ENCODE results near the gene ABCA5. TPM values are rescaled to one million over a fixed set of nuclear protein-coding genes. Genes with fewer than 3 reads are reported as not detected.

ABCA5 gene
- total and polyA plus RNA-seq, 10 of the 15 experiments (the other 5 are each of a cell fraction or from before 2014, with no cell fraction given) = 11.8 to 31.1 (median 18.1) TPM

DNA sequence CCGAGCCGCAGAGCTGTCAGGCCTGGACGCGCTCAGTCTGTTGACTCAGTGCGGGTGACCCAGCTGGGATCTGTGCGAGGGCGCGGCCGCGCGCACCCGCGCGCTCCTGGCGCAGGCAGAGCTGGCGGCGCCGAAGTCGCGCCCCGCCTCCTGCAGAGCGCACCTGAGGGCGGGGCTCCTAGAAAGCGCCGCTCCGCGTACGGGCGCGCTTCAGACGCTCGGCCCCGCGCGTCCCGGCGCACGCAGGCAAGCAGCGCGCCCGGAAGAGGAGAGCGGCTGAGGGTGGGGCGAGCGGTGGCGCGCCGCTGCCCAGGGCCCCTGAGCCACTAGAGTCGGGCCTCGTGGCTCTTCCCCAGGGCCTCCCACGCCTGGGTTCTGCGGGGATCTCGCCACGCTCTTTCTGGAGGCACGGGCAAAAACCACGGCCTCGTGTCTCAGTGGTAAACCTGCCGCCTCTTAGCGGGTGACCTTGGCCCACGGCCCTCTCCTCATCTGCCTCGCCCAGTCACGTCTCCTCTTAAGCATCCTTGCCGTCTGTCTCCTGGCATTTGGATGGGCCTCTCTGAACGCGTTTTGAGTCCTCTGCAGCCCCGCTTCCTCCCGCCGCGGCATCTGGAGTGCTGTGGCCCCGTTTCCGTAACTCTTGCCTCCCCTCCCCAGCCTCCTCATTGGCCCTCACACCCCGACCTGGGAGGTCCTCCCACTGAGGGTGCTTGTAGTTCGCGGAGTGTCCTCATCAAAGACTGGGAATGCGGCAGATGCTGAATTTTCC is at the start of gene ABCA5 (continued):
- TF ChIP-seq ZNF274 (IDR thresholded peaks at IDR 0.05; ENCODE audit: insufficient read depth, insufficient read length) = no peak
- TF ChIP-seq ETV6 (conservative IDR thresholded peaks at IDR 0.05 in 1 of 2, IDR thresholded peaks at IDR 0.05 in 1 of 2; ENCODE audit: borderline replicate concordance in 1 of 2, low read depth in 1 of 2) = no peak
- TF ChIP-seq, protein P1, sequence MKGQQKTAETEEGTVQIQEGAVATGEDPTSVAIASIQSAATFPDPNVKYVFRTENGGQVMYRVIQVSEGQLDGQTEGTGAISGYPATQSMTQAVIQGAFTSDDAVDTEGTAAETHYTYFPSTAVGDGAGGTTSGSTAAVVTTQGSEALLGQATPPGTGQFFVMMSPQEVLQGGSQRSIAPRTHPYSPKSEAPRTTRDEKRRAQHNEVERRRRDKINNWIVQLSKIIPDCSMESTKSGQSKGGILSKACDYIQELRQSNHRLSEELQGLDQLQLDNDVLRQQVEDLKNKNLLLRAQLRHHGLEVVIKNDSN (IDR thresholded peaks at IDR 0.05; ENCODE audit: borderline replicate concordance, extremely low read length, insufficient read depth, low read depth, low read length) = peak; percentile 2
- TF ChIP-seq JUND (IDR thresholded peaks at IDR 0.05; ENCODE audit: low read depth, low read length) = no peak
- no peak for TF ChIP-seq SMC3 (IDR thresholded peaks at IDR 0.05; ENCODE audit: borderline replicate concordance, low read length)
- TF ChIP-seq, protein P2, sequence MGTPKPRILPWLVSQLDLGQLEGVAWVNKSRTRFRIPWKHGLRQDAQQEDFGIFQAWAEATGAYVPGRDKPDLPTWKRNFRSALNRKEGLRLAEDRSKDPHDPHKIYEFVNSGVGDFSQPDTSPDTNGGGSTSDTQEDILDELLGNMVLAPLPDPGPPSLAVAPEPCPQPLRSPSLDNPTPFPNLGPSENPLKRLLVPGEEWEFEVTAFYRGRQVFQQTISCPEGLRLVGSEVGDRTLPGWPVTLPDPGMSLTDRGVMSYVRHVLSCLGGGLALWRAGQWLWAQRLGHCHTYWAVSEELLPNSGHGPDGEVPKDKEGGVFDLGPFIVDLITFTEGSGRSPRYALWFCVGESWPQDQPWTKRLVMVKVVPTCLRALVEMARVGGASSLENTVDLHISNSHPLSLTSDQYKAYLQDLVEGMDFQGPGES (IDR thresholded peaks at IDR 0.05) = no peak
- TF ChIP-seq, protein P3, sequence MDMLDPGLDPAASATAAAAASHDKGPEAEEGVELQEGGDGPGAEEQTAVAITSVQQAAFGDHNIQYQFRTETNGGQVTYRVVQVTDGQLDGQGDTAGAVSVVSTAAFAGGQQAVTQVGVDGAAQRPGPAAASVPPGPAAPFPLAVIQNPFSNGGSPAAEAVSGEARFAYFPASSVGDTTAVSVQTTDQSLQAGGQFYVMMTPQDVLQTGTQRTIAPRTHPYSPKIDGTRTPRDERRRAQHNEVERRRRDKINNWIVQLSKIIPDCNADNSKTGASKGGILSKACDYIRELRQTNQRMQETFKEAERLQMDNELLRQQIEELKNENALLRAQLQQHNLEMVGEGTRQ (IDR thresholded peaks at IDR 0.05; ENCODE audit: borderline replicate concordance, low read depth, low read length) = no peak
- TF ChIP-seq, protein P4, sequence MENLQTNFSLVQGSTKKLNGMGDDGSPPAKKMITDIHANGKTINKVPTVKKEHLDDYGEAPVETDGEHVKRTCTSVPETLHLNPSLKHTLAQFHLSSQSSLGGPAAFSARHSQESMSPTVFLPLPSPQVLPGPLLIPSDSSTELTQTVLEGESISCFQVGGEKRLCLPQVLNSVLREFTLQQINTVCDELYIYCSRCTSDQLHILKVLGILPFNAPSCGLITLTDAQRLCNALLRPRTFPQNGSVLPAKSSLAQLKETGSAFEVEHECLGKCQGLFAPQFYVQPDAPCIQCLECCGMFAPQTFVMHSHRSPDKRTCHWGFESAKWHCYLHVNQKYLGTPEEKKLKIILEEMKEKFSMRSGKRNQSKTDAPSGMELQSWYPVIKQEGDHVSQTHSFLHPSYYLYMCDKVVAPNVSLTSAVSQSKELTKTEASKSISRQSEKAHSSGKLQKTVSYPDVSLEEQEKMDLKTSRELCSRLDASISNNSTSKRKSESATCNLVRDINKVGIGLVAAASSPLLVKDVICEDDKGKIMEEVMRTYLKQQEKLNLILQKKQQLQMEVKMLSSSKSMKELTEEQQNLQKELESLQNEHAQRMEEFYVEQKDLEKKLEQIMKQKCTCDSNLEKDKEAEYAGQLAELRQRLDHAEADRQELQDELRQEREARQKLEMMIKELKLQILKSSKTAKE (IDR thresholded peaks at IDR 0.05; ENCODE audit: low read depth, poor library complexity, severe bottlenecking) = no peak
- TF ChIP-seq, protein P5, sequence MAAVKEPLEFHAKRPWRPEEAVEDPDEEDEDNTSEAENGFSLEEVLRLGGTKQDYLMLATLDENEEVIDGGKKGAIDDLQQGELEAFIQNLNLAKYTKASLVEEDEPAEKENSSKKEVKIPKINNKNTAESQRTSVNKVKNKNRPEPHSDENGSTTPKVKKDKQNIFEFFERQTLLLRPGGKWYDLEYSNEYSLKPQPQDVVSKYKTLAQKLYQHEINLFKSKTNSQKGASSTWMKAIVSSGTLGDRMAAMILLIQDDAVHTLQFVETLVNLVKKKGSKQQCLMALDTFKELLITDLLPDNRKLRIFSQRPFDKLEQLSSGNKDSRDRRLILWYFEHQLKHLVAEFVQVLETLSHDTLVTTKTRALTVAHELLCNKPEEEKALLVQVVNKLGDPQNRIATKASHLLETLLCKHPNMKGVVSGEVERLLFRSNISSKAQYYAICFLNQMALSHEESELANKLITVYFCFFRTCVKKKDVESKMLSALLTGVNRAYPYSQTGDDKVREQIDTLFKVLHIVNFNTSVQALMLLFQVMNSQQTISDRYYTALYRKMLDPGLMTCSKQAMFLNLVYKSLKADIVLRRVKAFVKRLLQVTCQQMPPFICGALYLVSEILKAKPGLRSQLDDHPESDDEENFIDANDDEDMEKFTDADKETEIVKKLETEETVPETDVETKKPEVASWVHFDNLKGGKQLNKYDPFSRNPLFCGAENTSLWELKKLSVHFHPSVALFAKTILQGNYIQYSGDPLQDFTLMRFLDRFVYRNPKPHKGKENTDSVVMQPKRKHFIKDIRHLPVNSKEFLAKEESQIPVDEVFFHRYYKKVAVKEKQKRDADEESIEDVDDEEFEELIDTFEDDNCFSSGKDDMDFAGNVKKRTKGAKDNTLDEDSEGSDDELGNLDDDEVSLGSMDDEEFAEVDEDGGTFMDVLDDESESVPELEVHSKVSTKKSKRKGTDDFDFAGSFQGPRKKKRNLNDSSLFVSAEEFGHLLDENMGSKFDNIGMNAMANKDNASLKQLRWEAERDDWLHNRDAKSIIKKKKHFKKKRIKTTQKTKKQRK (IDR thresholded peaks at IDR 0.05; ENCODE audit: low read depth, low read length) = no peak
- TF ChIP-seq KDM1A (IDR thresholded peaks at IDR 0.05; ENCODE audit: borderline replicate concordance) = no peak
- no peak for TF ChIP-seq RAD51 (IDR thresholded peaks at IDR 0.05)
- TF ChIP-seq, protein P6, sequence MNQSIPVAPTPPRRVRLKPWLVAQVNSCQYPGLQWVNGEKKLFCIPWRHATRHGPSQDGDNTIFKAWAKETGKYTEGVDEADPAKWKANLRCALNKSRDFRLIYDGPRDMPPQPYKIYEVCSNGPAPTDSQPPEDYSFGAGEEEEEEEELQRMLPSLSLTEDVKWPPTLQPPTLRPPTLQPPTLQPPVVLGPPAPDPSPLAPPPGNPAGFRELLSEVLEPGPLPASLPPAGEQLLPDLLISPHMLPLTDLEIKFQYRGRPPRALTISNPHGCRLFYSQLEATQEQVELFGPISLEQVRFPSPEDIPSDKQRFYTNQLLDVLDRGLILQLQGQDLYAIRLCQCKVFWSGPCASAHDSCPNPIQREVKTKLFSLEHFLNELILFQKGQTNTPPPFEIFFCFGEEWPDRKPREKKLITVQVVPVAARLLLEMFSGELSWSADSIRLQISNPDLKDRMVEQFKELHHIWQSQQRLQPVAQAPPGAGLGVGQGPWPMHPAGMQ (IDR thresholded peaks at IDR 0.05; ENCODE audit: borderline replicate concordance) = no peak
- peak; percentile 60 for TF ChIP-seq DPF2 (IDR thresholded peaks at IDR 0.05)
- peak; percentile 49; the same call in 1 of the 2 replicates for TF ChIP-seq IKZF1 (conservative IDR thresholded peaks at IDR 0.05)
- no peak for TF ChIP-seq ESRRA (IDR thresholded peaks at IDR 0.05; ENCODE audit: low read length)
- TF ChIP-seq RELA (IDR thresholded peaks at IDR 0.05; ENCODE audit: borderline replicate concordance, partially characterized antibody) = no peak
- TF ChIP-seq CHD4 (IDR thresholded peaks at IDR 0.05) = no peak
- TF ChIP-seq EED (IDR thresholded peaks at IDR 0.05; ENCODE audit: low read depth) = no peak
- no peak; the same call in 1 of the 2 replicates for TF ChIP-seq MTA2 (IDR thresholded peaks at IDR 0.05; ENCODE audit: low read depth)

All from GM12878 (cell line).